GM15510 (cell line): ENCODE results near the gene RARB.

Experiments used
- POLR2A ChIP-seq: IDR thresholded peaks from 3 replicates; pipeline ENCODE4 v1.6.1; 2011; ENCODE audit warnings: borderline replicate concordance; ENCODE audit not compliant: insufficient read length; ENCODE audit errors: extremely low read depth

Gene RARB

GRCh38 chr3:25568525-25569078 is 140.5 kb downstream of the RARB start:
- TF ChIP-seq POLR2A, result no peak

DNA sequence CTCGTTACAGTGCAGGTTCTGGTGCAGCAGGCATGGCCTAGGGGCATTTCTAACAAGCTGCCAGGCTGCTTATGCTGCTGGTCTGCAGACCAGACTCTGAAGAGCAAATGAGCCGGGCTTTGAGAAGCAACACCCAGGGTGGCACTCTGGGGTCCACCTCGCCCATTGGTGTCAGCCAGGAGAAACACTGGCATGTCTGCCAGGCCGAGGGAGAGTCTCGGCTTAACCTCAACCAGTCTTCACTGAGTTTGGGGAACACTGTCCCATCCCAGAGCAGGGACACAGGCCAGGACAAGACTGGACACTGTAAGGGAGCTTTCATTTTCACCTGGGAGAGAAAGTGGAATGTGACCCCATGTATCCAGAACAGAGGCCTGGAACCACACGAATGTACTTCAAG is 143.2 kb downstream of the RARB start:
- TF ChIP-seq POLR2A, result no peak

DNA sequence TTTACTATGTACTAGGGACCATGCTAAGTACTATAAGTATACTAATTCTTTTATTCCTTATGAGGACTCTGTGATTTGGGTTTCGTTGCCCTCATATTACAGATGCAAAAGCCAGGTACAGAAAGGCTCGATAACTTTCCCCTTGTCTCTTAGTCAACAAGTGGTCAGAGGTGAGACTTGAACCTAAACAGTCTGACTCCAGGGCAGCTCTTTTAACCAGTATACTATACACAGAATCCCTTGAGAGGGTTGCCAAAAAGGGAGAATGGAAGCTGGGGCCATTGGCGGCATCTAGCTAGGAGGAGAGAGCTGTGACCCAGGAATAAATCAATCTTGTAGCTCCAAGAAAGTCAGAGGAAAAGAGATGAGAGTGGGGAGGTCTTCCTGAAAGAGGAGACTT is 144.3 kb downstream of the RARB start:
- TF ChIP-seq POLR2A, result no peak

DNA sequence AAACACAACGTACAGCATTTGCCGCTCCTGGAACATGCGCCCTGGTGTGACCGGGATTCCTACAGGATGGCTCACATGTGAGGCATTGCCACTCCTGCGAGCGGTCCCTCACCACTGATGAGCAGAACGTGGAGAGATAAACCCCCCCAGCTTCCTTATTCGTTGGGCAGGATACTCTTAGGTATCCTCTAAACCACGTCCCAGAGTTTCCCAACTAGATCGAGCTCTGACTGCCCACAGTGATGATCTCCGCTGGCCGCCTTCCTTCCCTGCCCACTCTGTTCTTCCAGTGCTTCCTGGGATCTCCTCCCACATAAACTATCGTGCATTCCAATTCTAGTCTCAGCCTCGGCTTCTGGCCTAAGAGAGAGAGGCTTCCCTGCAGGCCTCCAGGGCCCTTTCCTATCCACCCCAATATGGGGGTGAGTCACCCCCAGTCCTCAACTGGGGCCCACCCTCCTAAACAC is 144.9 kb downstream of the RARB start:
- no peak for TF ChIP-seq POLR2A

GRCh38 chr3:25573386-25574171 is 145.5 kb downstream of the RARB start:
- TF ChIP-seq POLR2A, result no peak

DNA sequence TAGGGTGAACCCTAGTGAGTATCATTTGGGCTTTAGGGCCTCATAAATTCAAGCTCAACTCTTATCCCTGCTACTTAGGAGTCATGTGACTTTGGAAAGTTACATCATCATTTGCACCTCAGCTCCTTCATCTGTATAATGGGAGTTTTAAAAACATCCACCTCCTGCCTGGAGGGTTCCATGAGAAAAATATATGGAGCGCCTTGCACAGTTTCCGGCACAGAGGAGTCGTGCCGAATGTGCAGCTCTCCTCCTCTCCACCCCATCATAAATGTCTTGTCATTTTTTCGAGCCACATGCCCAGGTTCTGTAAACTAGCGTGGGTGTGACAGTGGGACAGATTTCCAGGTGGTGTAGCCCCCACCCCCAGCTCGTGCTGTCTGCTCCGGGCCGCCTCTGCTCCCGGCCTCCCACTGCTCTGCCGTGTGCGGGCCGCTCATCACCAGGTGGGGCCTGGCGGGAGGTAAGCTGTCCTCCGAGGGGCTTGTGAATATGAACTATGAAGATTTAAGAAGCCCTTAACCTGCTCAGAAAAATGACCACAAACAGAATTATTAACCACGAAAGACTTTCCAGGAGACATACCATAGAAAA is 146.2 kb downstream of the RARB start:
- TF ChIP-seq POLR2A, result no peak

GRCh38 chr3:25575001-25575400 is 146.9 kb downstream of the RARB start:
- no peak for TF ChIP-seq POLR2A

- no peak for TF ChIP-seq POLR2A
These were observed 148.1 kb downstream of the RARB start for GRCh38 chr3:25576146-25576545.

DNA sequence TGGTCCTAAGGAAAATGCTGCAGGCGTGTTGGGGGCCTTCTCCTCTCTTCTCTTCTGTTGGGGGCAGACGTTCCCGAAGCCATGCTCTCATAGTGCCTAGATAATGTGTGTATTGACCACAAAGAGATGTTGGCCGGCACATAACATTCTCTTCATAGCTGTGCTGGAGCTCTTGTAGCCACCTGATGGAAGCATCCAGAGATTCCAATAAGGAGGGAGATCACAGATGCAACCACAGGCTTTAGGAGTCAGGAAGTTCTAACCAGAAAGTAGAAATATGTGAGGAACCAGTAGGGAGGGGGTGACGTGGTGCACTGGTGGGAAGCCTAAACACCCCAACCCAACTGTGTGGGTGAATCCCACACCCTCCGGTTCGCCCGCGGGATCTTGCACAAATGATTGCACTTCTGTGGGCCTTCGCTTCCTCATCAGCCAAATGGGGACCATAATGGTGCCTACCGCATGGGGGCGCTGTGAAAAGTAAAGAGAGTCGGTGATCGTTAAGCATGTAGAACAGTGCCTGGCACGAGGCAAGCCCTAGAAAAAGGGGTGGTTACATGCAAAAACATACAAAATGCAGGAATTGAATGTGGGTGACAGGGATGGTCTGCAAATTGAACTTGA is 148.9 kb downstream of the RARB start:
- no peak for TF ChIP-seq POLR2A

- no peak for TF ChIP-seq POLR2A
These were observed 150.0 kb downstream of the RARB start for GRCh38 chr3:25578059-25578458.

DNA sequence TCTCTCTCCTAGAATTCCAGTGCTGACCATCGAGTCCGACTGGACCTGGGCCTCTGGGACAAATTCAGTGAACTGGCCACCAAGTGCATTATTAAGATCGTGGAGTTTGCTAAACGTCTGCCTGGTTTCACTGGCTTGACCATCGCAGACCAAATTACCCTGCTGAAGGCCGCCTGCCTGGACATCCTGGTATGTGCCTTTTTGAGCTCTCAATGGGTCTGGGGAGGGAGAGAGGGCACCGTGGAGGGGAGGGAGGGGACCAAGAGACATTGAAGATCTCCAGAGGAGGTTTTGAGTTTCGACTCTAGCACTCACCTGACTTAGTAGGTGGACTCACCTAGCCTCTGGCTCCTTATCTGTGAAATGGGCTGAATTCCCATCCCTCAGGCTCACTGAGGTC is 152.5 kb downstream of the RARB start:
- no peak for TF ChIP-seq POLR2A

DNA sequence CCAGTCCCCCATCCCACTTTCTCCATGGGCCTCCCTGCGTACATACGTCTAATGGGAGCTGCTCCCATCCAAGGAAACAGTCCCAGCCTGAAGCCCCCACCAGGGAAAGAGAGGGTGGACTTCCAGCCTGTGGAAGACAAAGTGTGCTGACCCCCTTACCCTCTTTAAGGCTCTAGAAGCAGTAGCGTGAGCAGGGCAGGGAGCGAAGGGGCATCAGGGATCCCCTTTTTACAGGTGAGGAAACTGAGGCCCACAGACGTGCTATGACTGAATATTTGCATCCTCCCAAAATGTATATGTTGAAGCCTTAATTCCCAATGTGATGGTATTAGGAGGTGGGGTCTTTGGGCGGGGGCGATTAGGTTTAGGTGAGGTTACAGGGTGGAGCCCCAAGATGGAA is 153.3 kb downstream of the RARB start:
- no peak for TF ChIP-seq POLR2A

DNA sequence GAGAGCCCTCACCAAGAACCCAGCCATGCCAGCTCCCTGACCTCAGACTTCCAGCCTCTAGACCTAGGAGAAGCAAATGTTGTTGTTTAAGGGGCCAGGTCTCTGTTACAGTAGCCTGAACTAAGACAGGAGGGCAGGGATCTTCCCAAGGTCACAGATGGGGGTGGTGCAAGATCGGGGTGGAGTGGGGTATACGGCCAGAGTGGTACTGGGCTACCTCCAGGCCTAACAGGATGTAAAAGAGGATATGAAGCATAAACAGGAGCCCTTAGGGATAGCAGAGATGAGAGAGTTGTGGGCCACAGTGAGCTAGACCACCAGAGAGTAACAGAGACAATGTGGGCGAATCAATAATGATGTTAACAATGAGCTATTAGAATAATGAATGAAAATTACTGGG is 153.8 kb downstream of the RARB start:
- TF ChIP-seq POLR2A, result no peak

DNA sequence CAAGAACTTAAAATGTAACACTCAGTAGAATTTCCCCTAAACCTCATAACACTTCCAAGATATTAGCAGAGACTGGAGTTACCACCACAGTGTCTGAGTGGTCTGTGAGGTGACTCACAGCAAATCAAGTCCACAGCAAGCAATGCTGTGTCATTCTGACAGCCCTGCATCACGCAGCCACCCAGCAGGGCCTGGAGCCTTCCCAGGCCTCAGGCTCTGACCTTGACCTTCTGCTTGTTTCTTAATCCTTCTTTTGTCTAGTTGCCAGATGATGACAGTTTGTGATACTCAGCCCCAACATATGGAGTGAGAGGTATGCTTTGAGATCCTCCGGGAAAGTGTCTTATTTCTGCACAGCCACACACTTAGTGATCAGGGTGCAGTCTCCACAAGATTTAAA is 154.2 kb downstream of the RARB start:
- TF ChIP-seq POLR2A, result no peak

GRCh38 chr3:25583343-25583742 is 155.3 kb downstream of the RARB start:
- no peak for TF ChIP-seq POLR2A
